Activated effector memory CD4-positive, alpha-beta T cell treated with anti-CD3 and anti-CD28 coated beads, Interleukin-2, amount 50 U/mL, for 16 hours (primary cell): Measurements from ENCODE around the gene AP2A2.

Experiments
- DNase-seq: peaks from one replicate; pipeline ENCODE4 v3.0.0-alpha.2; 2020

The AP2A2 gene

GRCh38 chr11:1031121-1031899, 105.6 kb downstream of the AP2A2 start:
- DNase-seq, result no peak

GRCh38 chr11:1032310-1032891, 106.7 kb downstream of the AP2A2 start:
- no peak for DNase-seq

- no peak for DNase-seq
Observed at GRCh38 chr11:1033016-1033798, 107.5 kb downstream of the AP2A2 start.

GRCh38 chr11:1034001-1034400, 108.3 kb downstream of the AP2A2 start:
- no peak for DNase-seq

GRCh38 chr11:1034456-1035295, 109.0 kb downstream of the AP2A2 start:
- DNase-seq, result no peak

- DNase-seq, result no peak
Observed at GRCh38 chr11:1035577-1036283, 110.1 kb downstream of the AP2A2 start.

GRCh38 chr11:1036303-1036923, 110.7 kb downstream of the AP2A2 start, which contains the start of gene MUC6:
TSS of gene MUC6 (minus strand) at chr11:1036718. CDS start at chr11:1036655, 63 bp downstream.
- DNase-seq, result no peak

- DNase-seq, result no peak
Observed at GRCh38 chr11:1036931-1037330, 111.3 kb downstream of the AP2A2 start.

- no peak for DNase-seq
Observed at GRCh38 chr11:1037506-1038055, 111.9 kb downstream of the AP2A2 start.

- DNase-seq, result no peak
Observed at GRCh38 chr11:1038361-1038760, 112.7 kb downstream of the AP2A2 start.

GRCh38 chr11:1038921-1039320, 113.3 kb downstream of the AP2A2 start:
- no peak for DNase-seq

- no peak for DNase-seq
Observed at GRCh38 chr11:1039481-1040427, 114.1 kb downstream of the AP2A2 start.

GRCh38 chr11:1040428-1041148, 114.9 kb downstream of the AP2A2 start:
- DNase-seq, result no peak

GRCh38 chr11:1041149-1041467, 115.4 kb downstream of the AP2A2 start:
- DNase-seq, result no peak

GRCh38 chr11:1041471-1041870, 115.8 kb downstream of the AP2A2 start:
- DNase-seq, result no peak

- no peak for DNase-seq
Observed at GRCh38 chr11:1041936-1042608, 116.4 kb downstream of the AP2A2 start.

- DNase-seq, result no peak
Observed at GRCh38 chr11:1042626-1043562, 117.2 kb downstream of the AP2A2 start.

- DNase-seq, result no peak
Observed at GRCh38 chr11:1043563-1044096, 118.0 kb downstream of the AP2A2 start.
